Endothelial cell of umbilical vein (primary cell): ENCODE results near the gene ZNF708. TPM values are rescaled to one million over a fixed set of nuclear protein-coding genes. Genes with fewer than 3 reads are reported as not detected.

Source experiments
- BruUV-seq: library from RNA; stranded (reverse); fragments of 400-500 nt; replicated peaks from 2 replicates; lab custom pipeline; 2021; lab: Mats Ljungman, UMichigan
- CTCF ChIA-PET: fragments of 300-600, 350-600 bp; sonication (Branson Sonifier 250); formaldehyde crosslinking; loops from one replicate; lab custom pipeline; 2021; ENCODE audit warnings: antibody characterized with exemption, inconsistent platforms; lab: Charles Lee
- POLR2A ChIA-PET: fragments of 300-600, 350-600 bp; sonication (Branson Sonifier 250); formaldehyde crosslinking; loops from one replicate; lab custom pipeline; 2021; ENCODE audit warnings: antibody characterized with exemption, inconsistent platforms; lab: Charles Lee
- DNase-seq: peaks from one replicate; pipeline ENCODE4 v3.0.0-alpha.2; 2011; ENCODE audit warnings: low read depth, low spot score
- FAIRE-seq: peaks from 2 replicates; lab custom pipeline; 2011; peaks lifted over from hg19 to GRCh38; lab: Jason Lieb, UNC
- H2AFZ ChIP-seq: 2 replicates; pipeline ENCODE4 v1.6.0; 2012; ENCODE audit warnings: low read depth, low read length, control low read depth, inconsistent platforms
- H3K27ac ChIP-seq: 2 replicates; pipeline ENCODE4 v1.5.1; 2011; ENCODE audit warnings: low read depth, mild to moderate bottlenecking, control low read depth, low read length, moderate library complexity; ENCODE audit not compliant: insufficient read depth
- H3K27me3 ChIP-seq, 2 experiments: 2 replicates each; pipeline versions ENCODE4 v1.6.0 to v1.6.1; 2011; ENCODE audit warnings: low read length in 2 of 2, mixed read lengths in 1 of 2; ENCODE audit not compliant: control insufficient read depth in 2 of 2, insufficient read depth in 2 of 2
- H3K36me3 ChIP-seq, 2 experiments: 2 replicates in 1 of 2; 3 replicates in 1 of 2; pipeline ENCODE4 v1.5.1; 2011; ENCODE audit warnings: low read length in 2 of 2, mild to moderate bottlenecking in 1 of 2, moderate library complexity in 1 of 2; ENCODE audit not compliant: control insufficient read depth in 2 of 2, insufficient read depth in 2 of 2; ENCODE audit errors: extremely low read depth in 1 of 2
- H3K4me1 ChIP-seq: 3 replicates; pipeline ENCODE4 v1.5.1; 2011; ENCODE audit warnings: mild to moderate bottlenecking, low read length; ENCODE audit not compliant: control insufficient read depth, insufficient read depth; ENCODE audit errors: extremely low read depth
- H3K4me2 ChIP-seq: 2 replicates; pipeline ENCODE4 v1.6.1; 2011; ENCODE audit warnings: low read length, control low read depth, mixed read lengths; ENCODE audit not compliant: insufficient read depth
- H3K4me3 ChIP-seq, 3 experiments: fragments of 200-600 bp in 1 of 3; sonication (generic), shearing (Covaris generic) in 1 of 3; replicated peaks in 1 of 3; 2 replicates each; pipeline ENCODE4 v1.5.1; 2011 to 2016; ENCODE audit warnings: control low read depth in 3 of 3, low read length in 3 of 3, mild to moderate bottlenecking in 2 of 3, inconsistent platforms in 1 of 3, low read depth in 1 of 3, moderate library complexity in 1 of 3; ENCODE audit not compliant: insufficient read depth in 1 of 3
- H3K79me2 ChIP-seq: 2 replicates; pipeline ENCODE4 v1.6.0; 2012; ENCODE audit warnings: low read length, inconsistent platforms; ENCODE audit not compliant: control insufficient read depth, insufficient read depth
- H3K9ac ChIP-seq: replicated peaks from 2 replicates; pipeline ENCODE3; 2011; ENCODE audit warnings: low read length, control low read depth; ENCODE audit not compliant: insufficient read depth; ENCODE audit errors: extremely low read depth
- H3K9me1 ChIP-seq: replicated peaks from 3 replicates; pipeline ENCODE4 v1.6.0; 2011; ENCODE audit warnings: mild to moderate bottlenecking, low read length; ENCODE audit not compliant: control insufficient read depth, insufficient read depth; ENCODE audit errors: extremely low read depth
- H3K9me3 ChIP-seq: replicated peaks from 2 replicates; pipeline ENCODE4 v1.5.1; 2012; ENCODE audit warnings: low read length, inconsistent platforms; ENCODE audit not compliant: control insufficient read depth, insufficient read depth
- H4K20me1 ChIP-seq: replicated peaks from 2 replicates; pipeline ENCODE3; 2011; ENCODE audit warnings: mild to moderate bottlenecking, low read length; ENCODE audit not compliant: control insufficient read depth, insufficient read depth; ENCODE audit errors: extremely low read depth
- EZH2 ChIP-seq: IDR thresholded peaks from 2 replicates; pipeline ENCODE4 v1.6.1; 2012; ENCODE audit warnings: borderline replicate concordance, low read depth, mild to moderate bottlenecking, moderate library complexity, low read length, inconsistent platforms; ENCODE audit not compliant: severe bottlenecking
- FOS ChIP-seq: IDR thresholded peaks from 2 replicates; pipeline ENCODE4 v1.6.1; 2011; ENCODE audit warnings: mild to moderate bottlenecking, low read length, moderate library complexity, borderline replicate concordance; ENCODE audit not compliant: insufficient read depth
- GATA2 ChIP-seq: IDR thresholded peaks from 2 replicates; pipeline ENCODE4 v1.7.0; 2011; ENCODE audit warnings: low read depth, mild to moderate bottlenecking, moderate library complexity, mixed read lengths, low read length; ENCODE audit not compliant: insufficient read length, insufficient read depth
- JUN ChIP-seq: IDR thresholded peaks from 2 replicates; pipeline ENCODE4 v1.6.1; 2011; ENCODE audit warnings: borderline replicate concordance, low read depth; ENCODE audit not compliant: insufficient read length, insufficient read depth
- MYC ChIP-seq: IDR thresholded peaks from one replicate; pipeline ENCODE4 v1.6.1; 2011; ENCODE audit warnings: mild to moderate bottlenecking, low read depth, low read length
- POLR2A ChIP-seq: IDR thresholded peaks from 2 replicates; pipeline ENCODE4 v1.6.1; 2012; ENCODE audit warnings: low read depth, mild to moderate bottlenecking, control low read depth, low read length
- POLR2AphosphoS5 ChIP-seq: IDR thresholded peaks from 2 replicates; pipeline ENCODE4 v1.6.1; 2012; ENCODE audit warnings: low read depth, mild to moderate bottlenecking, control low read depth, low read length, moderate library complexity; ENCODE audit not compliant: insufficient read depth
- dilution Hi-C: fragments of 300-500 bp; cut with MboI; formaldehyde crosslinking; loops from one replicate; pipeline ENCODE4 v1.15.0; 2019; ENCODE audit warnings: low sequenced_read_pairs; ENCODE audit not compliant: extremely low pct_ligation_motif_present
- intact Hi-C: fragments of 100-400 bp; cut with micrococcal nuclease; formaldehyde crosslinking; loops from one replicate; pipeline ENCODE4 v1.10.0; 2022
- polyA plus RNA-seq, 4 experiments: library from polyadenylated mRNA; depleted of rRNA in 3 of 4; stranded (reverse) in 3 of 4; unstranded in 1 of 4; fragments of >200 nt; gene quantifications; 2 replicates each; pipeline versions ENCODE4 v1.2.1 to v1.2.3, GENCODE V29; 2011 to 2012; ENCODE audit warnings: missing spikeins in 1 of 4
- total RNA-seq: library from RNA; stranded (reverse); gene quantifications from 2 replicates; pipeline ENCODE4 v1.2.3, GENCODE V29; 2021
- TF ChIP-seq, protein P1 (sequence below): IDR thresholded peaks from 2 replicates; pipeline ENCODE4 v1.6.1; 2011; ENCODE audit not compliant: insufficient read depth, insufficient read length
- TF ChIP-seq, protein P2 (sequence below), 2 donors: IDR thresholded peaks; 1 replicate in 1 of 2; 2 replicates in 1 of 2; pipeline ENCODE4 v1.5.1; 2011; ENCODE audit warnings: low read length in 2 of 2, mild to moderate bottlenecking in 2 of 2, moderate library complexity in 2 of 2, control low read depth in 1 of 2, inconsistent platforms in 1 of 2, low read depth in 1 of 2; ENCODE audit not compliant: insufficient read depth in 1 of 2; ENCODE audit errors: extremely low read depth in 1 of 2

The ZNF708 gene
- total and polyA plus RNA-seq, 2 donors (not counting 3 experiments of a cell fraction or from before 2014, with no cell fraction given), result 1.7 to 10.4 TPM

- no peaks in the 10 kb centered on the region for H3K27me3 ChIP-seq
- FAIRE-seq (no peak), DNase-seq (no peak)
- peaks cover 60% of the 10 kb centered on the region for H3K79me2 ChIP-seq
- CTCF ChIA-PET, result no interaction called here
- dilution Hi-C loops, result no loop called here
- no TSS peak for BruUV-seq
- TF ChIP-seq GATA2 (no peak), JUN (no peak), POLR2AphosphoS5 (no peak), MYC (no peak)
- TF ChIP-seq, protein P1, sequence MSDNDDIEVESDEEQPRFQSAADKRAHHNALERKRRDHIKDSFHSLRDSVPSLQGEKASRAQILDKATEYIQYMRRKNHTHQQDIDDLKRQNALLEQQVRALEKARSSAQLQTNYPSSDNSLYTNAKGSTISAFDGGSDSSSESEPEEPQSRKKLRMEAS, result no peak
- H3K9me1 ChIP-seq, result no peaks in the 10 kb centered on the region
- no peak overlapping the region for H3K9ac ChIP-seq
- no peaks in the 10 kb centered on the region for H3K9me3 ChIP-seq
- no peaks in the 10 kb centered on the region for H3K36me3 ChIP-seq
- POLR2A ChIA-PET, result no interaction called here
- no peaks in the 10 kb centered on the region for H3K4me1 ChIP-seq
- H3K4me2 ChIP-seq, result no peak overlapping the region
- intact Hi-C loops, result loop anchor here (10.0 kb wide), 1 partner anchor 178 kb away; the partner anchor contains the start of gene ZNF431
- no peak overlapping the region for H3K4me3 ChIP-seq
- no peak overlapping the region for H2AFZ ChIP-seq
- no peak overlapping the region for H3K27ac ChIP-seq
- H4K20me1 ChIP-seq, result no peaks in the 10 kb centered on the region
These were observed 6.7 kb downstream of the ZNF708 start for GRCh38 chr19:21322528-21322927.

GRCh38 chr19:21321996-21322395 is 7.2 kb downstream of the ZNF708 start:
- Histone ChIP-seq H3K79me2 (peaks cover 62% of the 10 kb centered on the region), H3K4me3 (no peak overlapping the region), H3K27me3 (no peaks in the 10 kb centered on the region), H3K27ac (no peak overlapping the region), H3K9me1 (no peaks in the 10 kb centered on the region), H3K9ac (no peak overlapping the region), H3K4me1 (no peaks in the 10 kb centered on the region), H3K9me3 (no peaks in the 10 kb centered on the region), H2AFZ (no peak overlapping the region), H3K4me2 (no peak overlapping the region), H3K36me3 (no peaks in the 10 kb centered on the region), H4K20me1 (no peaks in the 10 kb centered on the region)
- FAIRE-seq, result no peak
- ChIA-PET CTCF (no interaction called here), POLR2A (no interaction called here)
- TF ChIP-seq, protein P1, result no peak
- TF ChIP-seq, protein P2, sequence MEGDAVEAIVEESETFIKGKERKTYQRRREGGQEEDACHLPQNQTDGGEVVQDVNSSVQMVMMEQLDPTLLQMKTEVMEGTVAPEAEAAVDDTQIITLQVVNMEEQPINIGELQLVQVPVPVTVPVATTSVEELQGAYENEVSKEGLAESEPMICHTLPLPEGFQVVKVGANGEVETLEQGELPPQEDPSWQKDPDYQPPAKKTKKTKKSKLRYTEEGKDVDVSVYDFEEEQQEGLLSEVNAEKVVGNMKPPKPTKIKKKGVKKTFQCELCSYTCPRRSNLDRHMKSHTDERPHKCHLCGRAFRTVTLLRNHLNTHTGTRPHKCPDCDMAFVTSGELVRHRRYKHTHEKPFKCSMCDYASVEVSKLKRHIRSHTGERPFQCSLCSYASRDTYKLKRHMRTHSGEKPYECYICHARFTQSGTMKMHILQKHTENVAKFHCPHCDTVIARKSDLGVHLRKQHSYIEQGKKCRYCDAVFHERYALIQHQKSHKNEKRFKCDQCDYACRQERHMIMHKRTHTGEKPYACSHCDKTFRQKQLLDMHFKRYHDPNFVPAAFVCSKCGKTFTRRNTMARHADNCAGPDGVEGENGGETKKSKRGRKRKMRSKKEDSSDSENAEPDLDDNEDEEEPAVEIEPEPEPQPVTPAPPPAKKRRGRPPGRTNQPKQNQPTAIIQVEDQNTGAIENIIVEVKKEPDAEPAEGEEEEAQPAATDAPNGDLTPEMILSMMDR (IDR thresholded peaks at IDR 0.05; ENCODE audit: extremely low read depth in 1 of 2, insufficient read depth in 1 of 2, low read depth in 1 of 2, low read length in 2 of 2), result no peak
- no peak for TF ChIP-seq MYC
- TF ChIP-seq POLR2A, result no peak
- TF ChIP-seq FOS, result no peak
- TF ChIP-seq GATA2, result no peak
- TF ChIP-seq EZH2, result no peak
- no peak for TF ChIP-seq JUN
- no peak for TF ChIP-seq POLR2AphosphoS5
- no peak for DNase-seq
- dilution Hi-C loops (no loop called here), intact Hi-C loops (loop anchor here (10.0 kb wide), 1 partner anchor 177 kb away; the partner anchor contains the start of gene ZNF431)
- no TSS peak for BruUV-seq
